WTC11 (cell line): ENCODE results near the gene MAPT.

Source experiments
- ATF2 ChIP-seq: sonication (generic); formaldehyde crosslinking; IDR thresholded peaks from 2 replicates; pipeline ENCODE4 v1.8.1; 2022; ENCODE audit warnings: low read depth, missing genetic modification reagents, borderline replicate concordance
- ATF6 ChIP-seq: sonication (generic); formaldehyde crosslinking; IDR thresholded peaks from 2 replicates; pipeline ENCODE4 v1.8.1; 2023; ENCODE audit warnings: mild to moderate bottlenecking, missing genetic modification reagents
- CTCF ChIP-seq: fragments of 200-600 bp; IDR thresholded peaks from 2 replicates; pipeline ENCODE4 v1.8.0; 2022; ENCODE audit warnings: antibody characterized with exemption
- E2F5 ChIP-seq: sonication (generic); formaldehyde crosslinking; IDR thresholded peaks from 2 replicates; pipeline ENCODE4 v1.8.1; 2022; ENCODE audit warnings: mild to moderate bottlenecking, moderate library complexity, missing genetic modification reagents
- ELF4 ChIP-seq: sonication (generic); formaldehyde crosslinking; IDR thresholded peaks from 2 replicates; pipeline ENCODE4 v1.8.1; 2022; ENCODE audit warnings: low read depth, mild to moderate bottlenecking, moderate library complexity, missing genetic modification reagents
- IRF1 ChIP-seq: sonication (generic); formaldehyde crosslinking; IDR thresholded peaks from 2 replicates; pipeline ENCODE4 v1.8.0; 2023; ENCODE audit warnings: missing genetic modification reagents
- JUN ChIP-seq: sonication (generic); formaldehyde crosslinking; IDR thresholded peaks from 2 replicates; pipeline ENCODE4 v1.8.0; 2023; ENCODE audit warnings: mild to moderate bottlenecking, missing genetic modification reagents
- MXD4 ChIP-seq: fragments of 250-450 bp; sonication (Bioruptor Pico); IDR thresholded peaks from 2 replicates; pipeline ENCODE4 v1.8.0; 2021; ENCODE audit warnings: mild to moderate bottlenecking, moderate library complexity, borderline replicate concordance
- OVOL2 ChIP-seq: fragments of 250-450 bp; sonication (Bioruptor Pico); IDR thresholded peaks from 2 replicates; pipeline ENCODE4 v1.9.0; 2021; ENCODE audit warnings: mild to moderate bottlenecking, borderline replicate concordance
- PREB ChIP-seq: sonication (generic); formaldehyde crosslinking; IDR thresholded peaks from 2 replicates; pipeline ENCODE4 v1.8.1; 2022; ENCODE audit warnings: mild to moderate bottlenecking, missing genetic modification reagents, moderate library complexity, borderline replicate concordance
- RELA ChIP-seq: sonication (generic); formaldehyde crosslinking; IDR thresholded peaks from 2 replicates; pipeline ENCODE4 v1.8.1; 2022; ENCODE audit warnings: missing genetic modification reagents, mild to moderate bottlenecking, borderline replicate concordance
- SP1 ChIP-seq: sonication (generic); formaldehyde crosslinking; conservative IDR thresholded peaks from 2 replicates; pipeline ENCODE4 v1.8.1; 2022; ENCODE audit warnings: missing genetic modification reagents
- USF2 ChIP-seq: sonication (generic); formaldehyde crosslinking; IDR thresholded peaks from 2 replicates; pipeline ENCODE4 v1.8.1; 2023; ENCODE audit warnings: mild to moderate bottlenecking, missing genetic modification reagents, moderate library complexity

GRCh38 chr17:45952814-45953320 lies 58.5 kb downstream of the MAPT start:
- TF ChIP-seq PREB (CRISPR knock-in tag) (no peak), ATF2 (no peak), ATF6 (CRISPR knock-in tag) (no peak), CTCF (no peak), USF2 (CRISPR knock-in tag) (no peak), RELA (CRISPR knock-in tag) (no peak), SP1 (CRISPR knock-in tag) (no peak), ELF4 (no peak), IRF1 (CRISPR knock-in tag) (no peak), E2F5 (CRISPR knock-in tag) (no peak), MXD4 (CRISPR knock-in tag) (no peak), OVOL2 (CRISPR knock-in tag) (no peak), JUN (no peak)
